HG03565 (cell line): ENCODE results near the gene HEATR5B.
"Not testable (repeated sequence)": the region's sequence is repeated elsewhere in the genome, so short reads cannot be mapped to it uniquely, and the experiment has no call there.

Source experiments
- ATAC-seq: cut with Tn5 transposase; IDR thresholded peaks from one replicate; pipeline ENCODE4 v1.9.1; 2021; ENCODE audit warnings: mild to moderate bottlenecking, moderate library complexity; ENCODE audit not compliant: unreplicated experiment

Gene HEATR5B

DNA sequence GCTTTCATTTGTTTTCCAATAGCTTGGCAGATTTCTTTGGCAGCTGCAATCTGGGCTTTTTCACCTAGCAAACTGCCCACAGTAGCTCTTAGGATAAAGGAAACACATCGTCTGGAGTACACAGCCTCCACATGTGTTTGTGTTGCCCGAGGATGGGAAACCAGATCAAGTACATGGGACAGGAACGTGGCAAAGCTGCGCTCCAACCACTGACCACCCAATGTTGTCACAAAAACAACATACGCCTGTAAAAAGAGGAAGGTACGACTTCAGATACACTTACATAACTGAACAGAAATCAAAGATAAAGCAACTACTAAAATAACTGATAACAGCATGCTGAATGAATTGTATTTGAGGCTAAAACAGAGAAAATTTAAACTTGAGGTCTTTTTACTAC, 15.5 kb downstream of the HEATR5B start:
- no peak for ATAC-seq

GRCh38 chr2:37061776-37062175, 22.4 kb downstream of the HEATR5B start:
- no peak for ATAC-seq

- ATAC-seq = no peak
Measured at GRCh38 chr2:37061013-37061711, 23.0 kb downstream of the HEATR5B start.

DNA sequence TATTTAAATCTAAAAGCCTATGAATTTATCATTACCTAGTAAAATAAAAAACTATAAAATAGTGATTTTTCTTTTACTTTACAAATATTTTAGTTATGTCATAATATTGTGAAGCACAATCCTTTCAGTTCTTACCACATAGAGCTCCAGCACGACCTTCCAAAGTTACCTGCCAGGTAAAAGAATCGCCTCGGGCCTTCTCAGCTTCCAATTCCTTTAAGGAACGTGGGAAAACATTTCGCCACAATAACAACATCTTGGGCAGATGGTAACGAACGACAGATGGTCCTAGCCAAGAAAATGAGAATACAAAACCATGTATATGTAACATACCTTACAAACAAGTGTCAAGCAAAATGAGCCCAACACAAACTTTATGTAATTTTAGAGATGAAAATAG, 23.7 kb downstream of the HEATR5B start:
- ATAC-seq = no peak

DNA sequence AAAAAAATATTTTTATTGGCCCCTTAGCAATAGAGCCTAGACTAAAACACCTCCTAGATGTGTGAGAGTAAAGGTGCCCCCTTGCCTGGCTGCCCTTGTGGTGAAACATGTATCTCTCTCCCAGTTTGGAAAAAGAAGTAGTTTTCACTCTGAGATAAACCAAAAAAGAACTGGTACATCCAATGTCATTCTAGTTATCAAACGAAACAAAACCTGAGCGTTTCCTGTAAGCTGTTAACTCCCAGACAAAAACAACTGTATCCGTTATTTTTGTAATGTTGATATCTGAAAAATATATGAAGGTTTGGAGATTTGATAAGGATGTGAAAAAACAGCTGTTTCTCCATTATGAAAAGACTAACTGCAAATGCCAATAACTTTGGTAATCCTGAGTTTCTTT, 24.3 kb downstream of the HEATR5B start:
- ATAC-seq = no peak

DNA sequence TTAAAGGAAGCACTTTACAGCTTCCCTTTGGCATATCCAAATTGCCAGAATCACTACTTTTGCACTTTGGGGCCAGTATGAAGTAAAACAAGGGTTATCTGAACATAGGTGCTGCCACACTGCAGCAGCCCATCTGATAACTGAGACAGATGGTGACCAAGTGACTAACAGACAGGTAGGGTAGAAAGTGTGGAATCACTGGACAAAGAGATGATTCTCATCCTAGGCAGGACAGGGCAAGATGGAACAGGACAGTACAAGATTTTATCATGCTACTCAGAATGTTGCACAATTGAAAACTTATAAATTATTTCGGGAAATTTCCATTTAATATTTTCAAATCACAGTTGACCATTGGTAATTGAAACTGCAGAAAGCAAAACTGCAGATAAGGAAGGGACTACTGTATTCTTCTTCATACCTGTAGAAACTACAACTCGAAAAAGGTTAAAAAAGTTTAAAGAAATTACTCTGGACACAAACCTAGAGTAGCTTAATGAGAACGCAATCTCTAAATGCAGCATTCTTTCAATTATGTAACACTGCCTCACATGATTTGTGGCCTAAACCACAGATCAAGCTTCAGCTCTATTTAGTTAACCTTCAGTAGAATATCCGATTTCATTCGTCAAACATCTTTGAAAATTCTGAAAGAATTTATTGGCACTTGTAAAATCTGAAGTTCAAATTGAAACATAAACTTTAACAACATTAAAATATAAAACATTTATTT, 31.4 kb downstream of the HEATR5B start:
- ATAC-seq = no peak

GRCh38 chr2:37039580-37039979, 44.6 kb downstream of the HEATR5B start:
- no peak for ATAC-seq

GRCh38 chr2:37037771-37038170, 46.4 kb downstream of the HEATR5B start:
- no peak for ATAC-seq

DNA sequence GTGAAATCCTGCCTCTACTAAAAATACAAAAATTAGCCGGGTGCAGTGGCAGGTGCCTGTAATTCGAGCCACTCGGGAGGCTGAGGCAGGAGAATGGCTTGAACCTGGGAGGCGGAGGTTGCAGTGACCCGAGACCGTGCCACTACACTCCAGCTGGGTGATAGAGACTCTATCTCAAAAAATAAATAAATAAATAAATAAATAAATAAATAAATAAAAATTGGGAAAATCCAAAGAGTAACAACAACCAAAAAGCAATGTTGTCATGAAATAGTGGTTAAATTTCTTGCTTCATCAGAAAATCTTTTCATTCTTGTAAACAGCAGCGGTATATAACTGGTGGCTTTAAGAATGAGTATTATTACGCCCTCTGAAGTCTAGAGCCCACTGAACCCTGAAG, 54.4 kb downstream of the HEATR5B start:
- no peak for ATAC-seq

- ATAC-seq = no peak
Measured at GRCh38 chr2:37026050-37026449, 58.1 kb downstream of the HEATR5B start.

GRCh38 chr2:37020887-37021796, 63.0 kb downstream of the HEATR5B start:
- ATAC-seq = no peak

DNA sequence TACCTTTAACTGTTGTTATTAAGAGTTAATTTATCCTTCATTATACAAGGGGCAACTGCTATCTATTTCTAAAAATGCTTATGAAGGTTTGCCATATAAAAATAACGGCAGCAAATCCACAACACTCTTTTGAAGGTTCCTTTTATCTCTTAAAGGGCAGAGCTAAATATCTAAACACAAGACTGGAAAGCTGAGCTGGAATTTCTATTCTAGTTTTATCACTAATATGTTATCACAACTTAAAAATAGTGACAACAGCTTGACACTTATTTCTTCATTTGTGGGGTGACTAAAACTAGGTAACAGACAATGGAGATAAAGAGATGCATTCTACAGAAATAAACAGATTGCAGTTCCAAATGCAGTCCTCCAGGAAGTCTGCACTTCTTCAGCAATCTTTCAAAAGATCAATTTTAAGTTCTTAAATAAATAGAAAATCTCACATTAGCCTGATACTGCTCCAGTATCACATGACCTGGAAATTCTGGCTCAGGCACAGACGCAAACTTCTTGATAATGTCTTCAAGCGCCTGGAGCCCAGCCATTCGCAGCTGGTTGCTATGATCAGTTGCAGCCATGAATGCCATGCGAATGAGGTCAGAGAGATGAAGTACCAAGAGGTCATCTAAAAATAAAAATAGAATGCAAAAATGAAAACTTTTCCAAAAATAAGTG, 63.8 kb downstream of the HEATR5B start:
- ATAC-seq = no peak

DNA sequence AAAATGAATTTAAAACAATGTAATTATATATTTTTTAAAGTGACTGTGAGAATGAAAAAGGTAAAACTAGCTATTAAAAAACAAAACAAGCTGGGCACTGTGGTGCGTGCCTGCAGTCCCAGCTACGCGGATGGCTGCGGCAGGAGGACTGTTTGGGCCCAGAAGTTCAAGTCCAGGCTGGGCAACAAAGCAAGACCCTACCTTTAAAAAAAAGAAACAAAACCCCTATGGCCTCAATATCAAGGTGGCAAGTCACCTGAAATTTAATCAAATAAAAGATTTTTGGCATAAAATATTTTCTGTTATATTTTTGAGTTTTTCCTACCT, 70.9 kb downstream of the HEATR5B start:
- no peak for ATAC-seq

DNA sequence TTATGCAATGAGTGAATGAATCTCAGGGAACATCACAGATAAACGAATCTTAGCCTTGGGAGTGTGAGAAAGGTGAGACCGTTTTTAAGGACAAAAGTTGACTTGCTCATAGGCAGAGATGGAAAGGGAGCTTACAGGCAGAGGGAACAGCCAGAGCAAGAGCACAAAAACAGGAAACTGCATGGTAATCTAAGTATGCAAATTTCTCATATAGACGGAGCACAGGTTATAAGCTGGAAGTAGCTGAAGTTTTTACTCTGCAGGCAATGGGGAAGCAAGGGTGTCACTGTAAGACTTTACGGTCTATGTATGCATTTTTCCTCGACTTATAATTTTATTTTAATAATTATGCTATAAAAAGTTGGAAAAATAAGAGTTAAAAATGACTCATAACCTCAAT, 73.0 kb downstream of the HEATR5B start:
- peak; percentile 39 for ATAC-seq

GRCh38 chr2:37005118-37005868, 78.9 kb downstream of the HEATR5B start:
- peak; percentile 99 for ATAC-seq

GRCh38 chr2:37000988-37001556, 83.1 kb downstream of the HEATR5B start:
- ATAC-seq = no peak

GRCh38 chr2:37000318-37000717, 83.9 kb downstream of the HEATR5B start:
- no peak for ATAC-seq

DNA sequence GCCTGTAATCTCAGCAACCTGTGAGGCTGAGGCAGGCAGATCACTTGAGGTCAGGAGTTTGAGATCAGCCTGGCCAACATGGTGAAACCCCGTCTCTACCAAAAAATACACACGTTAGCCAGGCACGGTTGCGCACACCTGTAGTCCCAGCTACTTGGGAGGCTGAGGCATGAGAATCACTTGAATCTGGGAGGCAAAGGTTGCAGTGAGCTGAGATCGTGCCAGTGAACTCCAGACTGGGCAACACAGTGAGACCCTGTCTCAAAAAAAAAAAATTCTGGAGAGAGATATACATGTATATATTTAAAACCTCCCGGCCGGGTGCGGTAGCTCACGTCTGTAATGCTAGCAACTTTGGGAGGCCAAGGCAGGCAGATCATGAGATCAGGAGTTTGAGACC, 84.8 kb downstream of the HEATR5B start:
- not testable (repeated sequence) for ATAC-seq

DNA sequence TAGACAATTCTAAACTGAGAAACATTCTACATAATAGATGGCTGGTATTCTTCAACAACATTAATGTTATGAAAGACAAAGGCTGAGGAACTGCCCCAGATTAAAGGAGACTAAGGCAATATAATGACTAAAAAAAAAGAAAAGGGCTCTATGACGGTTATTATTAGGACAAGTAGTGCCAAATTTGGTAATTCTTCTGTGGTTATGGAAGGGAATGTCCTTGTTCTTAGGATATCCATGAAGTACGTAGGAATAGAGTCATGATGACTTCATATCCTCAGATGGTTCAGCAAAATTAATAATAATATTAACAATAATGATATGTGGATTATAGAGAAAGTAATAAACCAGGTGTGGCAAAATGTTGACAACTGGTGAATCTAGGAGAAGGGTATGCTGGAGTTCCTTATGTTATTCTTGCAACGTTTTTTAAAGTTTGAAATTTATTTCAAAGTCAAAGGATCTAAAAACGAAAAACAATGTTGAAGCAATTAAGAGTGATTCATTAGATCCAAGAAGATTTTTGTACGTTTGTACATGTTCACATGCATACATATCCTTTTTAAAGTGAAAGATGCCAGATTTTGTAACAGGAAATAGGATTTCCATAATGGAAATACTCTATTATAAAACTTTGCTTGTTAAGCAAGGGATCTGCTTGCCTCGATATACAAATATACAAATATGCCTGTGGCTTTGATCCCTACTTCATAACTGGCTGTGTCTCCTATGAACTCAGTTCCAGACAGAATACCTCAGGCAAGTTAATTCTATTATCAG, 90.1 kb downstream of the HEATR5B start:
- no peak for ATAC-seq
